Mesodermal cell (in vitro differentiated cells): ENCODE data around the gene GPR137B.

Experiments
- H3K27ac ChIP-seq: 2 replicates; pipeline ENCODE4 v1.7.0; 2013; ENCODE audit warnings: mild to moderate bottlenecking, low read depth, low read length, moderate library complexity; ENCODE audit not compliant: severe bottlenecking
- H3K36me3 ChIP-seq: 2 replicates; pipeline ENCODE4 v1.7.1; 2013; ENCODE audit warnings: mild to moderate bottlenecking, low read length, moderate library complexity; ENCODE audit not compliant: control insufficient read depth, insufficient read depth
- H3K4me1 ChIP-seq: one replicate; pipeline ENCODE4 v1.7.1; 2013; ENCODE audit warnings: mild to moderate bottlenecking, low read length; ENCODE audit not compliant: insufficient read depth, control insufficient read depth, poor library complexity, severe bottlenecking
- H3K4me3 ChIP-seq: 2 replicates; pipeline ENCODE4 v1.7.0; 2013; ENCODE audit warnings: low read length, control low read depth, mild to moderate bottlenecking; ENCODE audit not compliant: insufficient read depth, poor library complexity, severe bottlenecking; ENCODE audit errors: extremely low read depth
- H3K9me3 ChIP-seq: 2 replicates; pipeline ENCODE4 v1.7.1; 2013; ENCODE audit warnings: mild to moderate bottlenecking, low read length, moderate library complexity; ENCODE audit not compliant: control insufficient read depth
- WGBS, 2 experiments: methylation state at CpG; one replicate each; pipeline ENCODE4 v1.1.5; 2013; ENCODE audit warnings: missing lambda C conversion rate in 2 of 2; ENCODE audit not compliant: insufficient coverage in 2 of 2; 5-methylcytosine and 5-hydroxymethylcytosine counted together

The GPR137B gene

GRCh38 chr1:236133339-236133738 is 9.0 kb upstream of the GPR137B start:
- Histone ChIP-seq H3K9me3 (no peaks in the 10 kb centered on the region), H3K36me3 (no peaks in the 10 kb centered on the region)
- WGBS, 2 experiments, result 93 to 100% methylated on average over 2 to 3 of the region's 7 CpGs

GRCh38 chr1:236133802-236134201 is 8.5 kb upstream of the GPR137B start:
- H3K4me3 ChIP-seq, result no peak overlapping the region
- 63 to 71% methylated on average over 1 of the region's 1 CpG for WGBS, 2 experiments
- peaks cover 6% of the 10 kb centered on the region for H3K4me1 ChIP-seq
- H3K27ac ChIP-seq, result no peak overlapping the region
- H3K36me3 ChIP-seq, result no peaks in the 10 kb centered on the region
- H3K9me3 ChIP-seq, result no peaks in the 10 kb centered on the region

More at GRCh38 chr1:236133339-236133738, 9.0 kb upstream of the GPR137B start:
- peaks cover 7% of the 10 kb centered on the region for H3K4me1 ChIP-seq
- no peak overlapping the region for H3K4me3 ChIP-seq
- no peak overlapping the region for H3K27ac ChIP-seq

- Histone ChIP-seq H3K4me3 (no peak overlapping the region), H3K4me1 (peaks cover 6% of the 10 kb centered on the region), H3K9me3 (no peaks in the 10 kb centered on the region), H3K36me3 (no peaks in the 10 kb centered on the region), H3K27ac (no peak overlapping the region)
- 87 to 92% methylated on average over 4 of the region's 4 CpGs for WGBS, 2 experiments
Measured at GRCh38 chr1:236137285-236137852, 5.0 kb upstream of the GPR137B start.

GRCh38 chr1:236139495-236139894 is 2.8 kb upstream of the GPR137B start:
- WGBS, 2 experiments, result 91 to 94% methylated on average over 3 of the region's 4 CpGs
- H3K36me3 ChIP-seq, result no peaks in the 10 kb centered on the region
- H3K4me3 ChIP-seq, result no peak overlapping the region
- peaks cover 11% of the 10 kb centered on the region for H3K4me1 ChIP-seq
- H3K9me3 ChIP-seq, result no peaks in the 10 kb centered on the region
- no peak overlapping the region for H3K27ac ChIP-seq

- no peaks in the 10 kb centered on the region for H3K9me3 ChIP-seq
- 13 to 23% methylated on average over 15 of the region's 18 CpGs for WGBS, 2 experiments
- peak overlapping the region; percentile 72 for H3K4me3 ChIP-seq
- H3K27ac ChIP-seq, result no peak overlapping the region
- no peaks in the 10 kb centered on the region for H3K36me3 ChIP-seq
- peaks cover 14% of the 10 kb centered on the region for H3K4me1 ChIP-seq
Measured at GRCh38 chr1:236140705-236141446, 1.5 kb upstream of the GPR137B start.

GRCh38 chr1:236141447-236142252 is 689 bp upstream of the GPR137B start:
- no peaks in the 10 kb centered on the region for H3K36me3 ChIP-seq
- no peak overlapping the region for H3K27ac ChIP-seq
- peak overlapping the region; percentile 72 for H3K4me3 ChIP-seq
- WGBS, 2 experiments, result 0% methylated on average over 15 to 41 of the region's 67 CpGs
- no peaks in the 10 kb centered on the region for H3K9me3 ChIP-seq
- peaks cover 14% of the 10 kb centered on the region for H3K4me1 ChIP-seq

GRCh38 chr1:236143104-236143948 is 987 bp downstream of the GPR137B start:
- 6 to 23% methylated on average over 25 to 33 of the region's 39 CpGs for WGBS, 2 experiments
- no peak overlapping the region for H3K27ac ChIP-seq

GRCh38 chr1:236144033-236144432 is 1.7 kb downstream of the GPR137B start:
- WGBS, 2 experiments, result 91 to 100% methylated on average over 1 to 8 of the region's 14 CpGs
- Histone ChIP-seq H3K27ac (no peak overlapping the region), H3K36me3 (no peaks in the 10 kb centered on the region), H3K4me3 (no peak overlapping the region), H3K4me1 (peaks cover 14% of the 10 kb centered on the region), H3K9me3 (no peaks in the 10 kb centered on the region)

More at GRCh38 chr1:236143104-236143948, 987 bp downstream of the GPR137B start:
- H3K4me3 ChIP-seq, result peak overlapping the region; percentile 72
- H3K36me3 ChIP-seq, result no peaks in the 10 kb centered on the region
- H3K4me1 ChIP-seq, result peaks cover 14% of the 10 kb centered on the region
- H3K9me3 ChIP-seq, result no peaks in the 10 kb centered on the region

- H3K27ac ChIP-seq, result no peak overlapping the region
- WGBS, 2 experiments, result 89% methylated on average over 10 to 12 of the region's 12 CpGs
- no peak overlapping the region for H3K4me3 ChIP-seq
- peaks cover 14% of the 10 kb centered on the region for H3K4me1 ChIP-seq
- no peaks in the 10 kb centered on the region for H3K36me3 ChIP-seq
- H3K9me3 ChIP-seq, result no peaks in the 10 kb centered on the region
Measured at GRCh38 chr1:236144446-236145150, 2.3 kb downstream of the GPR137B start.

- Histone ChIP-seq H3K4me3 (no peak overlapping the region), H3K36me3 (no peaks in the 10 kb centered on the region), H3K27ac (no peak overlapping the region), H3K9me3 (no peaks in the 10 kb centered on the region), H3K4me1 (peaks cover 8% of the 10 kb centered on the region)
- WGBS, 2 experiments, result 93 to 94% methylated on average over 10 of the region's 10 CpGs
Measured at GRCh38 chr1:236147068-236147467, 4.7 kb downstream of the GPR137B start.
